PC-3 (cell line): ENCODE results near the gene C3orf52. TPM values are rescaled to one million over a fixed set of nuclear protein-coding genes. Genes with fewer than 3 reads are reported as not detected.

Source experiments
- ATAC-seq: fragments of 200-7000 bp; cut with Tn5 transposase; 2 replicates; pipeline ENCODE4 v1.9.1; 2020; ENCODE audit warnings: mild to moderate bottlenecking, moderate library complexity
- BruUV-seq: library from RNA; stranded (reverse); fragments of 400-500 nt; replicated peaks from 2 replicates; lab custom pipeline; 2021; lab: Mats Ljungman, UMichigan
- CTCF ChIA-PET: fragments of 300-600 bp; sonication (Branson Sonifier 250); formaldehyde crosslinking; loops from one replicate; lab custom pipeline; 2022; ENCODE audit warnings: antibody characterized with exemption; lab: Charles Lee
- POLR2A ChIA-PET: fragments of 300-600 bp; sonication (Branson Sonifier 250); formaldehyde crosslinking; loops from one replicate; lab custom pipeline; 2022; ENCODE audit warnings: antibody characterized with exemption; ENCODE audit not compliant: unreplicated experiment; lab: Charles Lee
- DNase-seq: peaks from one replicate; pipeline ENCODE4 v3.0.0-alpha.2; 2015
- H2AFZ ChIP-seq: fragments of 300-600 bp; sonication (generic); 2 replicates; pipeline ENCODE4 v1.6.0; 2016; ENCODE audit warnings: antibody characterized with exemption, low read length
- H3F3A ChIP-seq: fragments of 300-600 bp; sonication (generic); one replicate; pipeline ENCODE4 v1.6.0; 2017; ENCODE audit warnings: antibody characterized with exemption, low read length, control low read depth, mild to moderate bottlenecking; ENCODE audit not compliant: unreplicated experiment
- H3K27ac ChIP-seq: fragments of 300-600 bp; sonication (generic); 2 replicates; pipeline ENCODE4 v1.5.1; 2016; ENCODE audit warnings: mild to moderate bottlenecking, low read length
- H3K27me3 ChIP-seq: fragments of 300-600 bp; sonication (generic); 2 replicates; pipeline ENCODE4 v1.6.1; 2016; ENCODE audit warnings: low read length, mixed read lengths
- H3K36me3 ChIP-seq: fragments of 300-600 bp; sonication (generic); 2 replicates; pipeline ENCODE4 v1.6.1; 2016; ENCODE audit warnings: low read depth, mixed run types, low read length, mixed read lengths
- H3K4me1 ChIP-seq: fragments of 300-600 bp; sonication (generic); 2 replicates; pipeline ENCODE4 v1.5.1; 2016; ENCODE audit warnings: low read length; ENCODE audit not compliant: insufficient read depth
- H3K4me2 ChIP-seq: fragments of 300-600 bp; sonication (generic); 2 replicates; pipeline ENCODE4 v1.6.0; 2016; ENCODE audit warnings: low read length
- H3K4me3 ChIP-seq: fragments of 300-600 bp; sonication (generic); 2 replicates; pipeline ENCODE4 v1.5.1; 2016; ENCODE audit warnings: mild to moderate bottlenecking, low read length, mixed read lengths
- H3K79me2 ChIP-seq: fragments of 300-600 bp; sonication (generic); 2 replicates; pipeline ENCODE4 v1.6.1; 2017; ENCODE audit warnings: low read length, mixed read lengths
- H3K9ac ChIP-seq: fragments of 300-600 bp; sonication (generic); 2 replicates; pipeline ENCODE4 v1.6.0; 2016; ENCODE audit warnings: mild to moderate bottlenecking, low read length
- H3K9me2 ChIP-seq: fragments of 300-600 bp; sonication (generic); replicated peaks from 2 replicates; pipeline ENCODE4 v1.6.1; 2016; ENCODE audit warnings: mixed run types, low read length, mixed read lengths
- H3K9me3 ChIP-seq: fragments of 300-600 bp; sonication (generic); 2 replicates; pipeline ENCODE4 v1.6.1; 2016; ENCODE audit warnings: low read length, mixed read lengths
- H4K20me1 ChIP-seq: fragments of 300-600 bp; sonication (generic); 2 replicates; pipeline ENCODE4 v1.6.1; 2016; ENCODE audit warnings: low read length, mixed read lengths
- EZH2 ChIP-seq: fragments of 300-600 bp; sonication (generic); IDR thresholded peaks from one replicate; pipeline ENCODE4 v1.6.1; 2017; ENCODE audit warnings: antibody characterized with exemption, mild to moderate bottlenecking, low read length; ENCODE audit not compliant: unreplicated experiment
- EZH2phosphoT487 ChIP-seq: fragments of 300-600 bp; sonication (generic); IDR thresholded peaks from 2 replicates; pipeline ENCODE4 v1.6.1; 2018; ENCODE audit warnings: mild to moderate bottlenecking, antibody characterized with exemption, low read length, borderline replicate concordance
- intact Hi-C: fragments of 100-400 bp; cut with micrococcal nuclease; formaldehyde crosslinking; loops from 2 replicates; pipeline ENCODE4 v1.9.0; 2023
- total RNA-seq: library from RNA; depleted of rRNA; stranded (reverse); fragments of >200 nt; gene quantifications from 2 replicates; pipeline ENCODE4 v1.2.3, GENCODE V29; 2014
- TF ChIP-seq, protein P1 (sequence below): fragments of 300-600 bp; sonication (generic); conservative IDR thresholded peaks from 2 replicates; pipeline ENCODE4 v1.5.1; 2017; ENCODE audit warnings: antibody characterized with exemption, low read depth, mild to moderate bottlenecking, low read length

C3orf52 gene
- total RNA-seq, 1 experiment from 2014 or later = 16.7 TPM

DNA sequence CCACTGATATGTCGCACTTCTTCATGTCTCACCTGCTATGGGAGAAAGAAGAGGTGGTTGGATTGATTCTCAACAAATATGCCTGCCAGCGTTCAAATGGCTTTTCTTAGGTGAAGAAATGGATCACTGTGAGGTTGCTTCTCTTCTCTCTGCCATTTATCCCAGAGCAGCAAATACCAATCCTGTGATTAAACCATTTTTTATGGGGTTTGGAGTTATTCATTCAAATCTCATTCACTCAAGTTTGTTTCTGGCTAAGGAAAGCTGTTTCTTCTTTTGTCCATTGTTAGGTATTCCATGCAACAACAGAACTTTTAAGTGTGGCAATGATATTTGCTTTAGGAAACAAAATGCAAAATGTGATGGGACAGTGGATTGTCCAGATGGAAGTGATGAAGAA, 12.2 kb upstream of the C3orf52 start:
- Histone ChIP-seq H3K4me2 (peak overlapping the region; percentile 88), H3K4me1 (peaks cover 36% of the 10 kb centered on the region), H4K20me1 (no peaks in the 10 kb centered on the region), H3K9ac (peak overlapping the region; percentile 88), H3K27me3 (no peaks in the 10 kb centered on the region), H3F3A (peaks cover 8% of the 10 kb centered on the region), H3K36me3 (no peaks in the 10 kb centered on the region), H3K9me2 (no peaks in the 10 kb centered on the region), H3K27ac (peak overlapping the region; percentile 99), H3K4me3 (peak overlapping the region; percentile 60), H3K79me2 (no peaks in the 10 kb centered on the region), H2AFZ (peak overlapping the region; percentile 22; the same call in 1 of the 2 replicates), H3K9me3 (no peaks in the 10 kb centered on the region)
- no peak for TF ChIP-seq EZH2
- intact Hi-C loops = no loop called here
- ATAC-seq (peak; percentile 32), DNase-seq (peak; percentile 86)
- no TSS peak for BruUV-seq
- ChIA-PET POLR2A (no interaction called here), CTCF (no interaction called here)

- Histone ChIP-seq H4K20me1 (no peaks in the 10 kb centered on the region), H3K9me2 (no peaks in the 10 kb centered on the region), H3K9ac (peak overlapping the region; percentile 88), H3K79me2 (no peaks in the 10 kb centered on the region), H3K4me1 (peaks cover 36% of the 10 kb centered on the region), H3F3A (peaks cover 8% of the 10 kb centered on the region), H2AFZ (peak overlapping the region; percentile 22), H3K27me3 (no peaks in the 10 kb centered on the region), H3K9me3 (no peaks in the 10 kb centered on the region), H3K27ac (peak overlapping the region; percentile 99), H3K4me3 (peak overlapping the region; percentile 60), H3K4me2 (peak overlapping the region; percentile 88), H3K36me3 (no peaks in the 10 kb centered on the region)
- TSS peak; percentile 85 for BruUV-seq
- DNase-seq (peak; percentile 98), ATAC-seq (peak; percentile 96)
- intact Hi-C loops = loop anchor here (1.0 kb wide), 3 partner anchors 11 to 32 kb away; partner anchors contain the start of gene C3orf52
- ChIA-PET POLR2A (interaction anchor here (0.6 kb wide), 1 partner anchor 848 kb away, joined by 3 read pairs; no protein-coding TSS in a partner anchor), CTCF (no interaction called here)
- TF ChIP-seq EZH2 (no peak), EZH2phosphoT487 (no peak)
- TF ChIP-seq, protein P1, sequence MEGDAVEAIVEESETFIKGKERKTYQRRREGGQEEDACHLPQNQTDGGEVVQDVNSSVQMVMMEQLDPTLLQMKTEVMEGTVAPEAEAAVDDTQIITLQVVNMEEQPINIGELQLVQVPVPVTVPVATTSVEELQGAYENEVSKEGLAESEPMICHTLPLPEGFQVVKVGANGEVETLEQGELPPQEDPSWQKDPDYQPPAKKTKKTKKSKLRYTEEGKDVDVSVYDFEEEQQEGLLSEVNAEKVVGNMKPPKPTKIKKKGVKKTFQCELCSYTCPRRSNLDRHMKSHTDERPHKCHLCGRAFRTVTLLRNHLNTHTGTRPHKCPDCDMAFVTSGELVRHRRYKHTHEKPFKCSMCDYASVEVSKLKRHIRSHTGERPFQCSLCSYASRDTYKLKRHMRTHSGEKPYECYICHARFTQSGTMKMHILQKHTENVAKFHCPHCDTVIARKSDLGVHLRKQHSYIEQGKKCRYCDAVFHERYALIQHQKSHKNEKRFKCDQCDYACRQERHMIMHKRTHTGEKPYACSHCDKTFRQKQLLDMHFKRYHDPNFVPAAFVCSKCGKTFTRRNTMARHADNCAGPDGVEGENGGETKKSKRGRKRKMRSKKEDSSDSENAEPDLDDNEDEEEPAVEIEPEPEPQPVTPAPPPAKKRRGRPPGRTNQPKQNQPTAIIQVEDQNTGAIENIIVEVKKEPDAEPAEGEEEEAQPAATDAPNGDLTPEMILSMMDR = no peak
These were observed 11.3 kb upstream of the C3orf52 start for GRCh38 chr3:112074616-112075497.

DNA sequence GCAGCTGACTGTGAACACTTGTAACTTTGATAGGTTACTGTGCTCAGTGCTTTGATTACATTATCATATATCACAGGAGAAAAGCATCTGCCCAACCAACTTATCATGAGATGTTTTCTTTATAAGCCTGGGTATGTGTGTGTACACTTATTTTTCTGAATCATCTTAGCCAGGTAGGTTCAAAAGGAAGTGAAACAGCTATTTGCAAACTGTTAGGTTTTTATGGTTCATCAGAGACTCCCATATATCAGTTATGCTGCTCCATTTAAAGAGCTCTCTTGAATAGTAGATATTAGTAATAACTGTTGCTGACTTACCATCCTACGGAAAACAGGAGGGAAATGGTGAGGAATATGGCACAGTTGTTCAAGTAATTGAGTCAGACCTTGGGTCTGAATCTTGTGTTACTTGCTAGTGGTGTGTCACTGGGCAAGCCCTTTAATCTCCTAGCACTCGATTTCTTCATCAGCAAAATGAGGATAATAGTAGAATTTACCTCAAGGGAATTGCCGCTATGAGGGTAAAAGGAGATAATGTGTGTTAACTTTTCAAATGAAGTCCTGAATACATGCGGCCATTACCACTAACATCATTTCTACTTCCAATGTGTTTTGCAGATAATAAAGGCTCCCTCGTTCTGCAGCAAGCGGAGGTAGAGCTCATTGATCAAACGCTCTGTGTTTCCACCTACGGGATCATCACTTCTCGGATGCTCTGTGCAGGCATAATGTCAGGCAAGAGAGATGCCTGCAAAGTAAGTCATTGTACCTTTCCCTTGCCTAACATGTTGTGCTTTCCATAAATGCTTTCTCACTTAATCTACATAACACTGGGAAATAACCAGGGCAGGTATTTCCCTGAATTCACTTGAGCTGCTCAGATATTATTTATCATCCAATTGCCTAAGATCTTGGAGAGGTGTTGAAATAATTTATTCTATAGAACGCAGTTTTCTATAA, 7.8 kb upstream of the C3orf52 start:
- POLR2A ChIA-PET = no interaction called here

More for the DNA sequence above, 7.8 kb upstream of the C3orf52 start:
- Histone ChIP-seq H3K9me2 (no peaks in the 10 kb centered on the region), H3K9me3 (no peaks in the 10 kb centered on the region), H3K9ac (no peak overlapping the region), H3K4me2 (no peak overlapping the region), H2AFZ (no peak overlapping the region), H3K27me3 (no peaks in the 10 kb centered on the region), H3K27ac (no peak overlapping the region), H3K79me2 (no peaks in the 10 kb centered on the region), H4K20me1 (no peaks in the 10 kb centered on the region), H3K4me1 (peaks cover 34% of the 10 kb centered on the region), H3F3A (peaks cover 8% of the 10 kb centered on the region), H3K4me3 (no peak overlapping the region), H3K36me3 (no peaks in the 10 kb centered on the region)
- BruUV-seq = no TSS peak
- TF ChIP-seq, protein P1 = no peak
- TF ChIP-seq EZH2 = no peak
- no peak for TF ChIP-seq EZH2phosphoT487
- CTCF ChIA-PET = interaction anchor here (0.6 kb wide), 1 partner anchor 206 kb away, joined by 3 read pairs; no protein-coding TSS in a partner anchor
- ATAC-seq (no peak), DNase-seq (no peak)
- intact Hi-C loops = no loop called here
